HUES48 (cell line): ENCODE results near the gene RABGAP1L.
"Not testable (repeated sequence)": the region's sequence is repeated elsewhere in the genome, so short reads cannot be mapped to it uniquely, and the experiment has no call there.

ENCODE experiments used
- H3K27ac ChIP-seq: one replicate; pipeline ENCODE4 v1.7.0; 2013; ENCODE audit warnings: low read depth, low read length, inconsistent platforms
- H3K27me3 ChIP-seq: 2 replicates; pipeline ENCODE4 v1.6.1; 2013; ENCODE audit warnings: mild to moderate bottlenecking, low read length; ENCODE audit not compliant: control insufficient read depth, insufficient read depth
- H3K36me3 ChIP-seq: 2 replicates; pipeline ENCODE4 v1.6.1; 2013; ENCODE audit warnings: low read length; ENCODE audit not compliant: control insufficient read depth, insufficient read depth
- H3K4me1 ChIP-seq: 2 replicates; pipeline ENCODE4 v1.6.1; 2013; ENCODE audit warnings: mild to moderate bottlenecking, low read length; ENCODE audit not compliant: control insufficient read depth, insufficient read depth
- H3K4me3 ChIP-seq: 2 replicates; pipeline ENCODE4 v1.5.1; 2013; ENCODE audit warnings: mild to moderate bottlenecking, low read depth, low read length
- H3K9ac ChIP-seq: 2 replicates; pipeline ENCODE4 v1.6.1; 2013; ENCODE audit warnings: mild to moderate bottlenecking, low read depth, low read length, moderate library complexity
- H3K9me3 ChIP-seq: 2 replicates; pipeline ENCODE4 v1.6.1; 2013; ENCODE audit warnings: low read length; ENCODE audit not compliant: control insufficient read depth, insufficient read depth

RABGAP1L gene

DNA sequence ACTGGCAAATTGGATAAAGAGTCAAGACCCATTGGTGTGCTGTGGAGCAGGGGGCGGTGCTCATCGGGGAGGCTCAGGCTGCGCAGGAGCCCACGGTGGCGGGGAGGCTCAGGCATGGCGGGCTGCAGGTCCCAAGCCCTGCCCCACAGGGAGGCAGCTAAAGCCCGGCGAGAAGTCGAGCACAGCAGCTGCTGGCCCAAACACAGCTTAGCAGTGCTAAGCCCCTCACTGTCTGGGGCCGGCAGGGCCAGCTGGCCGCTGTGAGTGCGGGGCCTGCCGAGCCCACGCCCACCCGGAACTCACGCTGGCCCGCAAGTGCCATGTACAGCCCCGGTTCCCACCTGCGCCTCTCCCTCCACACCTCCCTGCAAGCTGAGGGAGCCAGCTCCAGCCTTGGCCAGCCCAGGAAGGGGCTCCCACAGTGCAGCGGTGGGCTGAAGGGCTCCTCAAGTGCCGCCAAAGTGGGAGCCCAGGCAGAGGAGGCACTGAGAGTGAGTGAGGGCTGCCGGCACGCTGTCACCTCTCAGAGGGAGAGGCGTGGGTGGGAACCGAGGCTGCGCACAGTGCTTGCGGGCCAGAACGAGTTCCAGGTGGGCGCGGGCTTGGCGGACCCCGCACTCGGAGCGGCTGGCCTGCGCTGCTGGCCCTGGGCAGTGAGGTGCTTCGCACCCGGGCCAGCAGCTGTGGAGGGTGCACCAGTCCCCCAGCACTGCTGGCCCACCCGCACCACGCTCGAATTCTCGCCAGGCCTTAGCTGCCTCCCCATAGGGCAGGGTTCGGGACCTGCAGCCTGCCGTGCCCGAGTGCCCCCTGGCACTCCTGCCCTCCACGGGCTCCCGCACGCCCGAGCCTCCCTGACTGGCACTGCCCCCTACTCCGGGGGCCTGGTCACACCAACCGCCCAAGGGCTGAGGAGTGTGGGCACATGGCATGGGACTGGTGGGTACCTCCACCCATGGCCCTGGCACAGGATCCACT is 551.8 kb downstream of the RABGAP1L start:
- Histone ChIP-seq H3K27me3 (no peaks in the 10 kb centered on the region), H3K9me3 (no peaks in the 10 kb centered on the region), H3K4me3 (no peak overlapping the region), H3K27ac (no peak overlapping the region), H3K4me1 (no peaks in the 10 kb centered on the region), H3K9ac (no peak overlapping the region), H3K36me3 (no peaks in the 10 kb centered on the region)

DNA sequence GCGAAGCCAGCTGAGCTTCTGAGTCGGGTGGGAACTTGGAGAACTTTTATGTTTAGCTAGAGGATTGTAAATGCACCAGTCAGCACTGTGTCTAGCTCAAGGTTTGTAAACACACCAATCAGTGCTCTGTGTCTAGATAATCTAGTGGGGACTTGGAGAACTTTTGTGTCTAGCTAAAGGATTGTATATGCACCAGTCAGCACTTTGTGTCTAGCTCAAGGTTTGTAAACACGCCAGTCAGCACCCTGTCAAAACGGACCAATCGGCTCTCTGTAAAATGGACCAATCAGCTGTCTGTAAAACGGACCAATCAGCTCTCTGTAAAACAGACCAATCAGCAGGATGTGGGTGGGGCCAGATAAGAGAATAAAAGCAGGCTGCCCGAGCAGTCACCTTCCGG is 552.5 kb downstream of the RABGAP1L start:
- H3K9ac ChIP-seq, H3K36me3 ChIP-seq, H3K9me3 ChIP-seq, H3K4me3 ChIP-seq, H3K4me1 ChIP-seq, H3K27me3 ChIP-seq, H3K27ac ChIP-seq: not testable (repeated sequence)

DNA sequence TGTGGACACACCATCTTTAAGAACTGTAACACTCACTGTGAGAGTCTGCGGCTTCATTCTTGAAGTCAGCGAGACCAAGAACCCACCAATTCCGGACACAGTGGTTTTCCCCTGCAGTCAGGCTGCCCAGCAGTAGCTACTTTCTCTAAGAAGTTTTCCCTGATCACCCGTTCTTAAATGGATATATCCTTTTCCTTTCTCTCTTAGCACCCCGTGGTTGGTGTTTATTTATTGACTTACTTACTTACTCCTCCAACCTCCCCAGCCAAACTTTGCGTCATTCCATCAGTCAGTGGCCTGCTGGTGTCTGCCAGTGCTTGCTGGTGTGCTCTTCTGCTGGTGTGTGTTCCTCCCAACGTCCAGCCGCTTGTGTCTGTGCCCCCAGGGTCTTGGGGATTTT is 553.2 kb downstream of the RABGAP1L start:
- no peaks in the 10 kb centered on the region for H3K27me3 ChIP-seq
- no peak overlapping the region for H3K4me3 ChIP-seq
- H3K4me1 ChIP-seq: no peaks in the 10 kb centered on the region
- H3K9ac ChIP-seq: no peak overlapping the region
- no peaks in the 10 kb centered on the region for H3K9me3 ChIP-seq
- H3K27ac ChIP-seq: no peak overlapping the region
- no peaks in the 10 kb centered on the region for H3K36me3 ChIP-seq

DNA sequence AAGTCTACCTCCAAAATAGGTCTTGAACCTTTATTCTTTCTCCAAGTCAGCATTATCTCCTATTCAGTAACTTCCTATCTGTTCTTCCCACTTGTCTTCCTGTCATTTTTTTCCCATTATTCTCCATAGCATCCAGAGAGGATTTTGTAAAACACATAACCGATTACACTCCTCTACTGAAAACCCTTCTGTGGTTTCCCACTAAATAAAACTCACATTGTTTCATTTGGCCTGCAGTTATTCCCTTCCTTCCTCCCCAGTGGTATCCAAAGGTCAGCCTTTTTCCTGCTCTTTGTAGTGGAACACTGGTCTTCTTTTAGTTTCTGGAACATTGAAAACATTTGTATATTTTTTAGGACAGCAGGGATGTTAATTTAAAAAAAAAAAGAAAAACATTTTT is 554.5 kb downstream of the RABGAP1L start:
- H3K4me1 ChIP-seq: no peaks in the 10 kb centered on the region
- H3K27ac ChIP-seq: no peak overlapping the region
- H3K9ac ChIP-seq: no peak overlapping the region
- no peaks in the 10 kb centered on the region for H3K27me3 ChIP-seq
- no peaks in the 10 kb centered on the region for H3K36me3 ChIP-seq
- H3K9me3 ChIP-seq: no peaks in the 10 kb centered on the region
- H3K4me3 ChIP-seq: no peak overlapping the region

DNA sequence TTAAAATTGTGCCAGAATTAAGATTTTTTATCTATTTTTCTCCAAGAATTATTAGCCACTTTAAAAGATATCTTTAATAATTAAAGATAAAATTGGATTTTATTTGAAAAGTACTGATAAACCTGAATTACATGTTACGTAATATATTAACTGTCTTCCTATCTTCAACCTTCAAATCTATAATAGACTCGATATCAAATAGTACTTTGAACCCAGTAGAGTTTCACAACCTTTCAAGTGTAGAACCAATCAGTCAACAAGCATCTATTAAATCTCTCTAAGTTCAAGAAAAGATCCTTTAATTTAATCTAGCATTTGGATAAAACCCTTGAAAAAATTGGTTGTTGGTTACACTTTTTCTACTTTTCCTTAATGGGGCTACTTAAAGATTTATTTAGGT is 559.9 kb downstream of the RABGAP1L start:
- Histone ChIP-seq H3K27me3 (no peaks in the 10 kb centered on the region), H3K27ac (no peak overlapping the region), H3K4me3 (no peak overlapping the region), H3K36me3 (no peaks in the 10 kb centered on the region), H3K4me1 (no peaks in the 10 kb centered on the region), H3K9ac (no peak overlapping the region), H3K9me3 (no peaks in the 10 kb centered on the region)

DNA sequence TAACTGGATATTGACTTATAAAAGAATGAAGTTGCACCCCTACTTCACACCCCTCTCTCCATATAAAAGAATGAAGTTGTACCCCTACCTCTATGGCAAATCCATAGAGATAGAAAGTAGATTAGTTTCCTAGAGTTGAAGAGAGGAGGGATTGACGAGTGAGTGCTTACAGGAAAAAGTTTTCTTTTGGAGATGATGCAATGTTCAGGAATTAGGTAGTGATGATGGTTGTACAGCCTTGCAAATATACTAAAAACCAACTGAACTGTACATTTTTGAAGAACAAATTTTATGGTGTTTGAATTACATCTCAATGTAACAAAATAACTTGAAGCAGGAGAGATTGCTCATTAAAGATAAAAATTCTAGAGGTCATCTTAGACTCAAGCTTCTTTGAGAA is 561.3 kb downstream of the RABGAP1L start:
- Histone ChIP-seq H3K27me3 (no peaks in the 10 kb centered on the region), H3K9ac (no peak overlapping the region), H3K36me3 (no peaks in the 10 kb centered on the region), H3K9me3 (no peaks in the 10 kb centered on the region), H3K4me1 (no peaks in the 10 kb centered on the region), H3K27ac (no peak overlapping the region), H3K4me3 (no peak overlapping the region)

DNA sequence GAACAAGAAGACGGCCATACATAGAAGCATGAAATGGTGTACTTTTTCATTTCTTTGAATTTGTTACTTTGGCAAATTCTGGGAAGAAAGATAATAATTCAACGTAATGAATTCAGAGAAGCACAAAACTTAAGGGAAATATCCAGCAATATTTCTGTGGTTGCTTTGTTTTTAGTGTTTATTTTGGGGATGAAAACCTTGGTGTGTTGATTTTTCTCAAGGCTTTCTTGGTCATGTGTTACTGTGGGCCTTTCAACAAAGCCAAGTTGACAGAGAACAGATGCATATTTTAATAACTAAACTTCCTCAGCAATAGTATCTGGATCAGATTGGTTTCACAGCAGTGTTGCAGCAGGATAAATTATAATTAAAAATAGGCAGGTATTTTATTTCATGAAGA is 561.9 kb downstream of the RABGAP1L start:
- Histone ChIP-seq H3K36me3 (no peaks in the 10 kb centered on the region), H3K4me3 (no peak overlapping the region), H3K9me3 (no peaks in the 10 kb centered on the region), H3K9ac (no peak overlapping the region), H3K4me1 (no peaks in the 10 kb centered on the region), H3K27me3 (no peaks in the 10 kb centered on the region), H3K27ac (no peak overlapping the region)

DNA sequence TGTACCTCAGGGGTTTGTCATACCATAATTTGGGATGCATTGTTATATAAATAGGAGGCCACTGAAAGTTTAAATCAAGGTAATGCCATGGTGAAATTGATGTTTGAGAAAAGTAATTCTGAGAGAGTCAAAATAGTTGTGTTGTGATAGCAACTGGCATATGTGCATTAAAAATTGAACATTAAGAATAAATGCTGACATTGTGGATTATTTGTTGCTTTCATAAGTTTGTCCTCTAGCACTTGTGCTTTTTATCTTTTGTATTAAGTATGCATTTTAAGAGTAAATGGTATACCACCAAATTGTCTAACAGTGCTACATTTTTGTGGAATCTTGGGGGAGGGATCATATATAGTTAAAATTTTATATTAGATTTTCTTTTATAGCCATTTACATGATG is 564.5 kb downstream of the RABGAP1L start:
- Histone ChIP-seq H3K36me3 (no peaks in the 10 kb centered on the region), H3K9ac (no peak overlapping the region), H3K4me1 (peaks cover 8% of the 10 kb centered on the region), H3K4me3 (no peak overlapping the region), H3K9me3 (no peaks in the 10 kb centered on the region), H3K27ac (no peak overlapping the region), H3K27me3 (no peaks in the 10 kb centered on the region)

DNA sequence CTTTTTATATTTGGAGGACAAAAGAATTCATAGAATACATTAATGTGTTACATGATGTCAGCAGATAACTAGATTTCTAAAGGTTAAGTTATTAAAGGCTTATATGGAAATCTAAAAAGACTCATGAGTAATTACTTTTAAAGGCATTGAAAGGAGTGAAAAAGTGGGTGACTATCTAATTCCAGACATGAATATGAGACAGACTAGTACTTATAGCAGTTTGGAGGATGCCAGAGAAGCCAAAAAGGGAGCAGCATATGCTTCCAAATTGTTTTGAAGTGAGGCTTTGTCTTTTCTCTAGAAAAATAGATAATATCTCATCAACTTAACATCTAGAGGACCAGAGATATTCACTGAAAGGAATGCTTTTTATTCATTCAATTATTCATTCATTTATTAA is 564.9 kb downstream of the RABGAP1L start:
- Histone ChIP-seq H3K27me3 (no peaks in the 10 kb centered on the region), H3K4me3 (no peak overlapping the region), H3K36me3 (no peaks in the 10 kb centered on the region), H3K4me1 (peaks cover 8% of the 10 kb centered on the region), H3K27ac (no peak overlapping the region), H3K9me3 (no peaks in the 10 kb centered on the region), H3K9ac (no peak overlapping the region)

DNA sequence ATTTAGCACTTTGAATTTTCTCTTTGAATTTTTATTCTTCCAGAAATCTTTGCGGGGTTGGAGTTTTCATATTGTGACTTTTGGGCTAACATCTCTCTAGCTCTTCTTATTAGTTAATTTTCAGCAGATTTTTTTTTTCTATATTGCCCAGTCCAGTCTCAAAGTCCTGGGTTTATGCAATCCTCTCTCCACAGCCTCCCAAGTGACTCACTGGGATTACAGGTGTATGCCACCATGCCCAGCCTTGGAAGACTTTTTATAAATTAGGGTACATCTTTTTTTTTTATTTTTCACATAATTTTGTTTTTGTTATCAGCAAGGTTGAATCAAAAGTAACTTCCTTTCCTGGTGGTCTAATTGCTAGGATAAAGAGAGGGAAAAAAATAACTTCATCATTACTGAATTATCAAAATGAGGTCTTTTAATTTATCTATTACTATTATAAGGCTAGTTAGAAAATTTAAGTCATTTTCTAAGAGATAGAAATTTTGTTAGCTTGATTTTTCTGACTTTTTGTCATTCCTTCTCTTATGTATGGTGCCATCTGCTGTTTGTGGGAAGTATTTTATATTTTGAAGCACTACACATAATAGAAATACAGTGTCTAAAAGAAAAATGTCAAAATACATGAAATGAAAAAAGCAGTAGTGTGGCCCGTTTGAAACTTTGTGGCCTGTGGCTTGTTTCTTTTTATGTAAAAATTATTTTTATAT is 567.0 kb downstream of the RABGAP1L start:
- Histone ChIP-seq H3K9ac (no peak overlapping the region), H3K27ac (no peak overlapping the region)

DNA sequence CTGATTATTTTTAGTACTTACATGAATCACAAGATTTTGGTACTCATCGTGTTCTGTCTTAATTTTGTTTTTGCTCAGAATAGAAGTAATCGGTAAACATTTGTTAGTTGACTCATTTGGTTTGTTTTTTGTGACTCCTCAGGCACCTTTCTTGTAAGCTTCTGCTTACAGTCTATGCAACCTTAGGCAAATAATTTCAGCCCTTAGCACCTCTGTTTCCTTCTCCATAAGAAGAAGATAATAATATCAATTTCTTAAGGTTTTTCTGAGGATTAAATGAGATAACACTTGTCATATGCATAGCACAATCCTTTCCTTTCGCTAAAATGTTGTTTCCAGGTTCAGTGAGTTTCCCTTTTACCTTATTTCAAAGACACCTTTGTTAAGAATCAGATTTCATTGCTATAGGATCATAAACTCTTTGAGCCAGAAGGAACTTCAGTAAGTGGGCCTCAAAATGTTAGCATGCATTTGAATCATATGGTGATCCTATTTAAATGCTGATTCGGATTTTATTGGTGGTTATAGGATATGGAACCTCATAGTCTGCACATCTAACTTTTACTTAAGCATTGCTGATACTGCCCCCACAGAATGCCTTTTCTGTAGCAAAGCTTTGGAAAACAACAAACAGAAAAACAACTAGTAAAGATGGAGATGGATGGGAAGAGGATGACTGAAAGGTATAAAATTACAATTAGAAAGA is 567.7 kb downstream of the RABGAP1L start:
- H3K4me3 ChIP-seq: no peak overlapping the region
- H3K36me3 ChIP-seq: no peaks in the 10 kb centered on the region
- no peak overlapping the region for H3K27ac ChIP-seq
- H3K9ac ChIP-seq: no peak overlapping the region
- no peaks in the 10 kb centered on the region for H3K9me3 ChIP-seq
- peaks cover 8% of the 10 kb centered on the region for H3K4me1 ChIP-seq
- no peaks in the 10 kb centered on the region for H3K27me3 ChIP-seq

More for the DNA sequence above, 567.0 kb downstream of the RABGAP1L start:
- H3K4me3 ChIP-seq: no peak overlapping the region
- no peaks in the 10 kb centered on the region for H3K36me3 ChIP-seq
- peaks cover 8% of the 10 kb centered on the region for H3K4me1 ChIP-seq
- no peaks in the 10 kb centered on the region for H3K9me3 ChIP-seq
- H3K27me3 ChIP-seq: no peaks in the 10 kb centered on the region
